Mucosa of rectum (tissue), 2 donors: Measurements from ENCODE around the gene RUNX1.

Experiments
- H3K27ac ChIP-seq, 2 donors: one replicate each; pipeline ENCODE4 v1.7.0; 2013; ENCODE audit warnings: inconsistent platforms in 2 of 2, low read depth in 2 of 2, low read length in 2 of 2
- H3K27me3 ChIP-seq, 2 donors: one replicate each; pipeline ENCODE4 v1.7.0; 2013; ENCODE audit warnings: low read length in 2 of 2; ENCODE audit not compliant: control insufficient read depth in 2 of 2, insufficient read depth in 2 of 2
- H3K36me3 ChIP-seq, 2 donors: one replicate each; pipeline ENCODE4 v1.7.0; 2013; ENCODE audit warnings: low read length in 2 of 2; ENCODE audit not compliant: control insufficient read depth in 2 of 2, insufficient read depth in 2 of 2
- H3K4me1 ChIP-seq, 2 donors: one replicate each; pipeline ENCODE4 v1.7.0; 2013; ENCODE audit warnings: low read length in 2 of 2, mild to moderate bottlenecking in 1 of 2; ENCODE audit not compliant: control insufficient read depth in 2 of 2, insufficient read depth in 2 of 2
- H3K4me3 ChIP-seq, 2 donors: one replicate each; pipeline ENCODE4 v1.7.0; 2013; ENCODE audit warnings: low read length in 2 of 2
- H3K9ac ChIP-seq, 2 donors: one replicate each; pipeline ENCODE4 v1.7.0; 2013; ENCODE audit warnings: low read length in 2 of 2, low read depth in 1 of 2, mild to moderate bottlenecking in 1 of 2
- H3K9me3 ChIP-seq, 2 donors: one replicate each; pipeline ENCODE4 v1.7.0; 2013; ENCODE audit warnings: low read length in 2 of 2; ENCODE audit not compliant: control insufficient read depth in 2 of 2
- donor health status: healthy.
- donor health status: Normal muscosa, but diverticular disease.

Gene RUNX1

GRCh38 chr21:34942911-34943310, 106.2 kb downstream of the RUNX1 start:
- Histone ChIP-seq H3K4me3 (no peak overlapping the region), H3K27ac (no peak overlapping the region), H3K9me3 (no peaks in the 10 kb centered on the region), H3K36me3 (no peaks in the 10 kb centered on the region), H3K4me1 (no peaks in the 10 kb centered on the region), H3K27me3 (no peaks in the 10 kb centered on the region), H3K9ac (no peak overlapping the region)

GRCh38 chr21:34941162-34941561, 107.9 kb downstream of the RUNX1 start:
- no peak overlapping the region for H3K4me3 ChIP-seq
- no peaks in the 10 kb centered on the region for H3K27me3 ChIP-seq
- no peak overlapping the region for H3K27ac ChIP-seq
- no peaks in the 10 kb centered on the region for H3K9me3 ChIP-seq
- no peaks in the 10 kb centered on the region for H3K36me3 ChIP-seq
- H3K9ac ChIP-seq, result no peak overlapping the region
- no peaks in the 10 kb centered on the region for H3K4me1 ChIP-seq

GRCh38 chr21:34939673-34940331, 109.3 kb downstream of the RUNX1 start:
- H3K4me1 ChIP-seq, result no peaks in the 10 kb centered on the region
- H3K36me3 ChIP-seq, result no peaks in the 10 kb centered on the region
- H3K9me3 ChIP-seq, result no peaks in the 10 kb centered on the region
- no peak overlapping the region for H3K27ac ChIP-seq
- no peak overlapping the region for H3K9ac ChIP-seq
- H3K27me3 ChIP-seq, result no peaks in the 10 kb centered on the region
- no peak overlapping the region for H3K4me3 ChIP-seq

- no peaks in the 10 kb centered on the region for H3K9me3 ChIP-seq
- H3K27me3 ChIP-seq, result no peaks in the 10 kb centered on the region
- no peak overlapping the region for H3K27ac ChIP-seq
- H3K9ac ChIP-seq, result no peak overlapping the region
- no peaks in the 10 kb centered on the region for H3K36me3 ChIP-seq
- peaks cover 5% of the 10 kb centered on the region in 2 donors for H3K4me1 ChIP-seq
- no peak overlapping the region for H3K4me3 ChIP-seq
Observed at GRCh38 chr21:34938089-34938764, 110.9 kb downstream of the RUNX1 start.

GRCh38 chr21:34936883-34937563, 112.1 kb downstream of the RUNX1 start:
- Histone ChIP-seq H3K9me3 (no peaks in the 10 kb centered on the region), H3K9ac (no peak overlapping the region), H3K36me3 (no peaks in the 10 kb centered on the region), H3K27ac (no peak overlapping the region), H3K27me3 (no peaks in the 10 kb centered on the region), H3K4me1 (peaks cover 5% of the 10 kb centered on the region in 2 donors), H3K4me3 (no peak overlapping the region)

GRCh38 chr21:34936371-34936789, 112.7 kb downstream of the RUNX1 start:
- Histone ChIP-seq H3K27ac (no peak overlapping the region), H3K9me3 (no peaks in the 10 kb centered on the region), H3K27me3 (no peaks in the 10 kb centered on the region), H3K9ac (no peak overlapping the region), H3K4me3 (no peak overlapping the region), H3K4me1 (peaks cover 5% of the 10 kb centered on the region in 2 donors), H3K36me3 (no peaks in the 10 kb centered on the region)

GRCh38 chr21:34935898-34936297, 113.2 kb downstream of the RUNX1 start:
- Histone ChIP-seq H3K4me3 (no peak overlapping the region), H3K27ac (peak overlapping the region in 1 of 2 donors; percentile 4), H3K4me1 (peaks cover 5% of the 10 kb centered on the region in 2 donors), H3K27me3 (no peaks in the 10 kb centered on the region), H3K36me3 (no peaks in the 10 kb centered on the region), H3K9ac (no peak overlapping the region), H3K9me3 (no peaks in the 10 kb centered on the region)

- Histone ChIP-seq H3K27me3 (no peaks in the 10 kb centered on the region), H3K9me3 (no peaks in the 10 kb centered on the region), H3K36me3 (no peaks in the 10 kb centered on the region), H3K4me3 (no peak overlapping the region), H3K4me1 (peaks cover 5% of the 10 kb centered on the region in 2 donors), H3K9ac (no peak overlapping the region), H3K27ac (peak overlapping the region in 1 of 2 donors; percentile 4)
Observed at GRCh38 chr21:34935452-34935851, 113.7 kb downstream of the RUNX1 start.

GRCh38 chr21:34934350-34934749, 114.8 kb downstream of the RUNX1 start:
- Histone ChIP-seq H3K27me3 (no peaks in the 10 kb centered on the region), H3K4me3 (no peak overlapping the region), H3K27ac (peak overlapping the region in 1 of 2 donors; percentile 5), H3K9ac (no peak overlapping the region), H3K36me3 (no peaks in the 10 kb centered on the region), H3K9me3 (no peaks in the 10 kb centered on the region), H3K4me1 (peaks cover 5% of the 10 kb centered on the region in 2 donors)
